Measurements from ENCODE around the gene NPHP4.

DNA sequence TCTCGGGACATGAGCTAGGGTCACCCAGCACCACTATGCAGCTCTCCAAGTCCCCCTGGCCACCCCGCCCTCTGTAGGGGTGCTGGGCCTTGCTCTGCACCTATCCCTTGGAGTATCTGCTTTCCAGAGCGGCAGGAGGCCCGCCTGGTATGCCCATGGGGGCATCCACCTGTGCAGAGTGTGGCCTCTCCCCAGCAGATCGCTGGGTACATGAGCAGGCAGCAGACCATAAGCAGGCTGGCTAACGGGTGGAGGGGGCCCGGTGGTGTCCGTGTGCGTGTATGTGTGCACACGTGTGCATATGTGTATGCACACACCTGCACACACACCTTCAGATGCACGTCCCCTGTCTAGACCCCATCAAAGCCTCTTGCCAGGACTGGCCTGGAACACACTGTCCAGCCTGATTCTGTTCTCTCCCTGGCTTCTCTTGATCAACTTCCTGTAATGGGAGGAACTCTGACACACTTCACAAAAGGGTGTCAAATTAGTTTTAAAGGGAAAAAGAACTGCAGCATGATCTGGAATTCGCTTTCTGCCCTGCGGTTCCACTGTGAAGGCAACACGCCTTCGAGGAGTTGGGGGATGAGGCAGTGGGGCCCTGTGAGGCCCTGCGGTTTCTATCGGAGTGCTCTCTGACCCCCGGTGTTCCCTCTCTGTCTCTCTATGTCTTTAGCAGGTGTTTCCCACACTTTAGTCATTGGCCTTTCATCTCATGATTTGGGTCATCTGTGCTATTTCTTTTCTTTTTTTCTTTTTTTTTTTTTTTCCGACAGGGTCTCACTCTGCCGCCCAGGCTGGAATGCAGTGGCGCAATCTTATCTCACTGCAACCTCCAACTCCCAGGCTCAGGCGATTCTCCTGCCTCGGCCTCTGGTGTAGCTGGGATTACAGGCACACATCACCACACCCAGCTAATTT is 17.2 kb upstream of the NPHP4 start:
- TF ChIP-seq, protein P1, sequence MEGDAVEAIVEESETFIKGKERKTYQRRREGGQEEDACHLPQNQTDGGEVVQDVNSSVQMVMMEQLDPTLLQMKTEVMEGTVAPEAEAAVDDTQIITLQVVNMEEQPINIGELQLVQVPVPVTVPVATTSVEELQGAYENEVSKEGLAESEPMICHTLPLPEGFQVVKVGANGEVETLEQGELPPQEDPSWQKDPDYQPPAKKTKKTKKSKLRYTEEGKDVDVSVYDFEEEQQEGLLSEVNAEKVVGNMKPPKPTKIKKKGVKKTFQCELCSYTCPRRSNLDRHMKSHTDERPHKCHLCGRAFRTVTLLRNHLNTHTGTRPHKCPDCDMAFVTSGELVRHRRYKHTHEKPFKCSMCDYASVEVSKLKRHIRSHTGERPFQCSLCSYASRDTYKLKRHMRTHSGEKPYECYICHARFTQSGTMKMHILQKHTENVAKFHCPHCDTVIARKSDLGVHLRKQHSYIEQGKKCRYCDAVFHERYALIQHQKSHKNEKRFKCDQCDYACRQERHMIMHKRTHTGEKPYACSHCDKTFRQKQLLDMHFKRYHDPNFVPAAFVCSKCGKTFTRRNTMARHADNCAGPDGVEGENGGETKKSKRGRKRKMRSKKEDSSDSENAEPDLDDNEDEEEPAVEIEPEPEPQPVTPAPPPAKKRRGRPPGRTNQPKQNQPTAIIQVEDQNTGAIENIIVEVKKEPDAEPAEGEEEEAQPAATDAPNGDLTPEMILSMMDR (IDR thresholded peaks at IDR 0.05): no peak
- TF ChIP-seq POLR2A (IDR thresholded peaks at IDR 0.05): no peak
